ENCODE measurements around the gene ZBTB20.

ZBTB20 gene

DNA sequence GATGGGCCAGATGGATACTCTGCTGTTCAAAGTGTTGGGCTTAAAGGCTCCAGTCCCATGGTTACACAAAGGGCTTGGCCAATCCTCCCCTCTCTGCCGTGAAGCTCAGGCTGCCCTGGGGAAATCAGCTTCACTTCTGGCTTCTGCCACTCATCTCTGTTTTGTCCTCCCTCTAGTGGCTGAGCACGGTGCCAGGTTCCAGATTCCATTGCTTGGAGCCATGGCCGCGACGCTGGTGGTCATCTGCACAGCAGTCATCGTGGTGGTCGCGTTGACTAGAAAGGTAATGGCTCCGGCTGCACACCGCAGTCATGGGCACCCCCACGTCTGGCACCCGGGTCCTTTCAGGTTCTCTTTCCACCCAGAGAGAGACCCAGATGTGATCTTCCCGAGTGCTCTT, 847.7 kb downstream of the ZBTB20 start:
- DNase-seq (ENCODE audit: low read depth, low spot score) = no peak

- DNase-seq (ENCODE audit: low read depth, low spot score) = no peak
Observed at GRCh38 chr3:114295946-114296345, 851.1 kb downstream of the ZBTB20 start.

- no peak for DNase-seq (ENCODE audit: low read depth, low spot score)
Observed at GRCh38 chr3:114294940-114295480, 852.1 kb downstream of the ZBTB20 start.

GRCh38 chr3:114293838-114294535, 853.1 kb downstream of the ZBTB20 start, which contains the start of gene TIGIT:
TIGIT (plus strand) TSS chr3:114294028; CDS start chr3:114294062, 34 bp downstream.
- no peak for DNase-seq (ENCODE audit: low read depth, low spot score)

DNA sequence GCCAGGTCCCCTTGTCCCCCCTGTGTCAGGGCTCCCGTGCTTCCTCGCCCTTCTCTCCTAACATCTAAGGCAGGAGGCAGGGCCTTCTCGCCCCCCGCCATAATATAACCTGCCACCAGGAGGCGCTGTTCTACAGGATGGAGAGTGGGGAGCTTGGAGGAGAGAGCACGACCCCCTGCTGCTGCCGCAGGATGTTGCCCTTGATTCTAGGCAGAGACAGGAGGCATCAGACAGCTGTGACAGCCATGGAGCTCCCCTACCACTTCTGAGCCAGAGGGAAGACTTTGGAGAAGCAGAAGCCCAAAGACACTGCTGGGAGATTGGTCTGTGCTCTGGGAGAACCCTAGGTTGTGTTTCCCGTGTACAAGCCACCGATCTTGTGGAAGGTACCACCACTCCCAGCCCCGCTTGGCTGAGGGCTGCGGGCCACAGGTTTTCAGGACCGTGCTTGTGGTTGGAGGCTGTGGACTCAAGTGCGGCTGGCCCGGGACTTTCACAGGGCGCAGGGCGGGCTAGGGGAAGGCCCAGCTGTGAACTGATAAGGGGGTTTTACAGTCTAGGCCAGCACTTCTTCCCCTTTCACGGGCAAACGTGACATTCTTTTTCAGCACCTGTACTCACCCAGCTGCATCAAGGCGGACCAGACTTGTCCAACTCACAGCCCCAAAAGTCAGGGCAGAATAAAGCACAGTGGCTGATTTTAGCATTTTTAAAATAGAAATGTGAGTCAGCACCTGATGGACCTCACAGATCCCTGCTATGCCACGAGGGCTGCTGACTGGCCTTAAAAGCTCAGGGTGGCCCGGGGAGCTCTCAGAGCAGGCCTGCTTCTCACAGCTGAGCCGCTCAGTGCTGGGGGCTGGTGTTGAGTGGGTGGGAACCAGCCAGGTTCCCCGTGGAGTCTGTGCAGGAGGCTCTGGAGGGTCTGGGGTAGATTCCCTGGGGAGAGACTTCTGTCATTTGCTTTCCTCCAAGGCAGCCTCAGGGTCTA, 855.9 kb downstream of the ZBTB20 start:
- DNase-seq (ENCODE audit: low read depth, low spot score) = peak; percentile 84

DNA sequence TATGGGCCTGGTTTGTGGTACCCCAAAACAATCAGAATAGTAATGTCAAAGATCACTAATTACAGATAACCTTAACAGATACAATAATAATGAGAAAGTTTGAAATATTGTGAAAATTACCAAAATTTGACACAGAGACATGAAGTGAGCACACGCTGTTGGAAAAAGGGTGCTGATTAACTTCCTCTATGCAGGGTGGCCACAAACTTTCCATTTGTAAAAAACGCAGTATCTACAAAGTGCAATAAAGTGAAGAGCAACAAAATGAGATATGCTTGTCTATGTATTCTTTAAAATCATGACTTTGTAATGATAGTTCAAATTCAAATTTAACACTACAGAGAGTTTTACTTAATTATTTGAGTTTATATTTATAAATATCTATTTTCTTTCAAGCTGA, 860.8 kb downstream of the ZBTB20 start:
- DNase-seq (ENCODE audit: low read depth, low spot score) = no peak

GRCh38 chr3:114285648-114286230, 861.3 kb downstream of the ZBTB20 start:
- DNase-seq (ENCODE audit: low read depth, low spot score) = no peak

DNA sequence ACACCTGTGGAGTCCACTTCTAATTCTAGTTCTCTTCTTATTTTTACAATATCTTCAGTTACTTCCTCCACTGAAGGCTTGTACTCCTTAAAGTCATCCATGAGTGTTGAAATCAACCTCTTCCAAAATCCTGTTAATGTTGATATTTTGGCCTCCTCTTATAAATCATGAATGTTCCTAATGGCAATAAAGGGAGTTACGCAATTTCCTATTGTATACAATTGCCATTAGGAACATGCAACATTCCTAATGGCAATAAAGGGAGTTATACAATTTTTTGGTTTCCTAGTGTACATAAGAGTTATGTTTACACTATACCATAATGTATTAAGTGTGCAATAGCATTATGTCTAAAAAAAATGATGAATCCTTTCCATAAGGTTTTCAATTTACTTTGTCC, 862.4 kb downstream of the ZBTB20 start:
- no peak for DNase-seq (ENCODE audit: low read depth, low spot score)
